GM23338 (cell line): ENCODE results near the gene TRIM37. TPM values are rescaled to one million over a fixed set of nuclear protein-coding genes. Genes with fewer than 3 reads are reported as not detected.
"Not testable (repeated sequence)": the region's sequence is repeated elsewhere in the genome, so short reads cannot be mapped to it uniquely, and the experiment has no call there.

ENCODE experiments used
- ATAC-seq: fragments of 200-7000 bp; cut with Tn5 transposase; 3 replicates; pipeline ENCODE4 v1.9.1; 2020
- DNase-seq: peaks from one replicate; pipeline ENCODE4 v3.0.0-alpha.2; 2015; ENCODE audit warnings: low spot score
- H2AFZ ChIP-seq: fragments of 200-600 bp; sonication (generic); 2 replicates; pipeline ENCODE4 v1.8.0; 2016; ENCODE audit warnings: antibody characterized with exemption, mild to moderate bottlenecking, moderate library complexity
- H3F3A ChIP-seq: fragments of 200-600 bp; sonication (generic); replicated peaks from 2 replicates; pipeline ENCODE4 v1.8.0; 2017; ENCODE audit warnings: antibody characterized with exemption, mixed run types, low read depth
- H3K27ac ChIP-seq: fragments of 200-600 bp; sonication (generic); 2 replicates; pipeline ENCODE4 v1.6.1; 2016; ENCODE audit warnings: low read depth
- H3K27me3 ChIP-seq: fragments of 200-600 bp; sonication (generic); 2 replicates; pipeline ENCODE4 v1.8.0; 2016; ENCODE audit warnings: mild to moderate bottlenecking, mixed run types, moderate library complexity; ENCODE audit not compliant: insufficient read depth
- H3K36me3 ChIP-seq: fragments of 200-600 bp; sonication (generic); 2 replicates; pipeline ENCODE4 v1.8.0; 2016; ENCODE audit warnings: mild to moderate bottlenecking; ENCODE audit not compliant: insufficient read depth
- H3K4me1 ChIP-seq: fragments of 200-600 bp; sonication (generic); 2 replicates; pipeline ENCODE4 v1.8.0; 2016; ENCODE audit warnings: mild to moderate bottlenecking, moderate library complexity; ENCODE audit not compliant: insufficient read depth
- H3K4me2 ChIP-seq: fragments of 200-600 bp; sonication (generic); 2 replicates; pipeline ENCODE4 v1.7.1; 2017; ENCODE audit warnings: mixed run types
- H3K4me3 ChIP-seq: fragments of 200-600 bp; sonication (generic); 2 replicates; pipeline ENCODE4 v1.6.1; 2016; ENCODE audit warnings: mixed run types
- H3K79me2 ChIP-seq: fragments of 200-600 bp; sonication (generic); replicated peaks from 2 replicates; pipeline ENCODE4 v1.8.0; 2017; ENCODE audit warnings: mild to moderate bottlenecking; ENCODE audit not compliant: insufficient read depth
- H3K9me2 ChIP-seq: fragments of 200-600 bp; sonication (generic); 2 replicates; pipeline ENCODE4 v1.8.0; 2017; ENCODE audit not compliant: insufficient read depth
- H4K20me1 ChIP-seq: fragments of 200-600 bp; sonication (generic); replicated peaks from 2 replicates; pipeline ENCODE4 v1.8.0; 2017; ENCODE audit warnings: mild to moderate bottlenecking; ENCODE audit not compliant: insufficient read depth
- H3K27ac Mint-ChIP-seq: 2 replicates; pipeline ENCODE4 v1.8.0; 2020; ENCODE audit warnings: inconsistent platforms, mild to moderate bottlenecking, moderate library complexity, mixed read lengths
- H3K27me3 Mint-ChIP-seq: 3 replicates; pipeline ENCODE4 v1.8.0; 2022; ENCODE audit warnings: low read depth, mild to moderate bottlenecking, moderate library complexity, mixed read lengths, inconsistent platforms; ENCODE audit not compliant: insufficient read depth, poor library complexity
- H3K36me3 Mint-ChIP-seq: 3 replicates; pipeline ENCODE4 v1.8.0; 2021; ENCODE audit warnings: low read depth, mild to moderate bottlenecking, inconsistent platforms, moderate library complexity, mixed read lengths
- H3K4me1 Mint-ChIP-seq: 3 replicates; pipeline ENCODE4 v1.8.0; 2020; ENCODE audit warnings: mild to moderate bottlenecking, inconsistent platforms, mixed read lengths
- H3K4me3 Mint-ChIP-seq: 3 replicates; pipeline ENCODE4 v1.8.0; 2021; ENCODE audit warnings: moderate library complexity, mild to moderate bottlenecking, inconsistent platforms, mixed read lengths
- H3K9me3 Mint-ChIP-seq: 3 replicates; pipeline ENCODE4 v1.8.0; 2020; ENCODE audit warnings: moderate library complexity, mild to moderate bottlenecking, inconsistent platforms, mixed read lengths
- EZH2 ChIP-seq: fragments of 200-600 bp; sonication (generic); IDR thresholded peaks from one replicate; pipeline ENCODE4 v1.8.0; 2017; ENCODE audit warnings: antibody characterized with exemption, mild to moderate bottlenecking, low read depth; ENCODE audit not compliant: unreplicated experiment
- JUNB ChIP-seq: IDR thresholded peaks from one replicate; pipeline ENCODE4 v1.6.1; 2016; ENCODE audit warnings: antibody characterized with exemption; ENCODE audit not compliant: unreplicated experiment
- POLR2AphosphoS5 ChIP-seq: IDR thresholded peaks from 2 replicates; pipeline ENCODE4 v1.6.1; 2016; ENCODE audit warnings: antibody characterized with exemption, low read depth
- STAT1 ChIP-seq: IDR thresholded peaks from one replicate; pipeline ENCODE4 v1.6.1; 2016; ENCODE audit warnings: antibody characterized with exemption; ENCODE audit not compliant: unreplicated experiment
- ZNF114 ChIP-seq: fragments of 250-450 bp; sonication (Bioruptor Pico); IDR thresholded peaks from 2 replicates; pipeline ENCODE4 v1.5.0; 2020; ENCODE audit warnings: mild to moderate bottlenecking, moderate library complexity
- polyA plus RNA-seq: library from polyadenylated mRNA; unstranded; fragments of >200 nt; fragmentation: Nextera tagmentation; extraction: Ambion mirVana; gene quantifications from 2 replicates; pipeline ENCODE4 v1.2.1, GENCODE V29; 2016
- total RNA-seq: library from RNA; depleted of rRNA; stranded (reverse); fragments of >200 nt; shearing (Covaris generic); gene quantifications from 2 replicates; pipeline ENCODE4 v1.2.3, GENCODE V29; 2014
- TF ChIP-seq, protein P1 (sequence below), 2 experiments: fragments of 200-600 bp in 1 of 2; sonication (generic) in 1 of 2; conservative IDR thresholded peaks; 2 replicates each; pipeline versions ENCODE4 v1.5.1 to v1.6.1; 2016 to 2017; ENCODE audit warnings: antibody characterized with exemption in 2 of 2, low read depth in 2 of 2, mild to moderate bottlenecking in 2 of 2, moderate library complexity in 1 of 2
- TF ChIP-seq, protein P2 (sequence below): IDR thresholded peaks from 2 replicates; pipeline ENCODE4 v1.6.1; 2016; ENCODE audit warnings: antibody characterized with exemption
- TF ChIP-seq, protein P3 (sequence below): IDR thresholded peaks from one replicate; pipeline ENCODE4 v1.6.1; 2018; ENCODE audit warnings: antibody characterized with exemption; ENCODE audit not compliant: unreplicated experiment

TRIM37 gene
- total and polyA plus RNA-seq, 2 experiments from 2014 or later = 61.1 to 71.2 TPM

DNA sequence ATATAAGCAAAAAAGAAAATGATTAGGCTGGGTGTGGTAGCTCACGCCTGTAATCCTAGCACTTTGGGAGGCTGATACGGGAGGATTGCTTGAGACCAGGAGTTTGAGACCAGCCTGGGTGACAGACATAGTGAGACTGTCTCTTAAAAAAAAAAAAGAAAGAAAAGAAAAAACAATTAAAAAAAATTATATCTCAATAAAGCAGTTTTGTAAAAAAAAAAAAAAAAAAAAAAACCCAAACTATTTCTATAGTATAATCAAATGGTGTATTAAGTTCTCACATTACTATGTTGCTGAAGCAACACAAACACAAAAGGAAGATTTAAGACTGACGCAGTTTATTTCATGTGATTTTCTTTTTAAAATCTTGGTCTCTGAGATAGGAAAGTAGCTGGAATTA is 140.5 kb downstream of the TRIM37 start (continued):
- TF ChIP-seq, protein P1, sequence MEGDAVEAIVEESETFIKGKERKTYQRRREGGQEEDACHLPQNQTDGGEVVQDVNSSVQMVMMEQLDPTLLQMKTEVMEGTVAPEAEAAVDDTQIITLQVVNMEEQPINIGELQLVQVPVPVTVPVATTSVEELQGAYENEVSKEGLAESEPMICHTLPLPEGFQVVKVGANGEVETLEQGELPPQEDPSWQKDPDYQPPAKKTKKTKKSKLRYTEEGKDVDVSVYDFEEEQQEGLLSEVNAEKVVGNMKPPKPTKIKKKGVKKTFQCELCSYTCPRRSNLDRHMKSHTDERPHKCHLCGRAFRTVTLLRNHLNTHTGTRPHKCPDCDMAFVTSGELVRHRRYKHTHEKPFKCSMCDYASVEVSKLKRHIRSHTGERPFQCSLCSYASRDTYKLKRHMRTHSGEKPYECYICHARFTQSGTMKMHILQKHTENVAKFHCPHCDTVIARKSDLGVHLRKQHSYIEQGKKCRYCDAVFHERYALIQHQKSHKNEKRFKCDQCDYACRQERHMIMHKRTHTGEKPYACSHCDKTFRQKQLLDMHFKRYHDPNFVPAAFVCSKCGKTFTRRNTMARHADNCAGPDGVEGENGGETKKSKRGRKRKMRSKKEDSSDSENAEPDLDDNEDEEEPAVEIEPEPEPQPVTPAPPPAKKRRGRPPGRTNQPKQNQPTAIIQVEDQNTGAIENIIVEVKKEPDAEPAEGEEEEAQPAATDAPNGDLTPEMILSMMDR (conservative IDR thresholded peaks at IDR 0.05; ENCODE audit: low read depth in 2 of 2) = no peak
- TF ChIP-seq, protein P2, sequence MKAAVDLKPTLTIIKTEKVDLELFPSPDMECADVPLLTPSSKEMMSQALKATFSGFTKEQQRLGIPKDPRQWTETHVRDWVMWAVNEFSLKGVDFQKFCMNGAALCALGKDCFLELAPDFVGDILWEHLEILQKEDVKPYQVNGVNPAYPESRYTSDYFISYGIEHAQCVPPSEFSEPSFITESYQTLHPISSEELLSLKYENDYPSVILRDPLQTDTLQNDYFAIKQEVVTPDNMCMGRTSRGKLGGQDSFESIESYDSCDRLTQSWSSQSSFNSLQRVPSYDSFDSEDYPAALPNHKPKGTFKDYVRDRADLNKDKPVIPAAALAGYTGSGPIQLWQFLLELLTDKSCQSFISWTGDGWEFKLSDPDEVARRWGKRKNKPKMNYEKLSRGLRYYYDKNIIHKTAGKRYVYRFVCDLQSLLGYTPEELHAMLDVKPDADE = no peak
- TF ChIP-seq STAT1 = no peak
- TF ChIP-seq POLR2AphosphoS5 = no peak

DNA sequence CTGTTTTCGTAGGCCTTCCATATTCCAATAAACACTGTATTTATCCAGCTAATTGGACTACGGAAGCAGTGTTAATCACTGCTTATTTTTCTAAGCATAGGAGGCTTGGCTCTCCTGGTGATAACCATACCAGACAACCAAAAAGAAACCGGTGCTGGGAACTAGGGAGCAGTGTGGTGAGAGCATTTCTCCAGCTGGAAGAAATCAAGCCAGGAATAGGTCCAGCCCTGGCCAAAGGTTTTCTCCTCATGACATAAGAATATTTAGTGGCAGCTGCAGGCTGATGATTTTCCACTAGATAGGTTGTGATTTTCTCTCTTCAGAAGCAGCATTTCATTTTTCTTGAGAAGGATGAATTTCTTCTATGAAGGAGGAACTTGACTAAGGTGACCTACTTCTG is 141.5 kb downstream of the TRIM37 start:
- no peaks in the 10 kb centered on the region for H3K36me3 ChIP-seq
- no peaks in the 10 kb centered on the region for H3K36me3 Mint-ChIP-seq

DNA sequence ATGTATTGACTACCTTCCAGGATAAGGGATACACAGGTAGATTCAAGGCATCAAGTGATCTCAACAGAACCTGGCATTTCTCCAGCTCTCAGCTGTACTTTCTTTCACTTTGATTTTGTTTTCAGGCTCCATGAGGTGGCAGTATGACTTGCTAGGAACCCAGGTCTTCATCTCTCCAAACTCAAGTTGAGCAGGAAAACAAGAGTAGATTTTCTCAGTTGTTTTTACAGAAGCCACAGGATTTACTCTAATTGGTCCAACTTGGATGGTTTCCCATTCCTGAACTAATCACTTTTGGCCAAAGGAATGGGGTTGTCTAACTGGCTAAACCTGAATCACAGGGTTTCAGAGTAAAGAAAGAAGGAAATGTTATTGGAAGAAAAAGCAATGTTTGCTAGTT is 146.6 kb downstream of the TRIM37 start:
- Mint-ChIP-seq H3K27me3 (no peaks in the 10 kb centered on the region), H3K4me3 (no peak overlapping the region), H3K4me1 (peaks cover 4% of the 10 kb centered on the region; the same call in 2 of the 3 replicates), H3K36me3 (no peaks in the 10 kb centered on the region), H3K9me3 (no peaks in the 10 kb centered on the region), H3K27ac (0 out of 2 replicates have a peak overlapping the region, but pooled peaks have one; percentile 40)
- Histone ChIP-seq H2AFZ (no peak overlapping the region), H3K4me1 (peaks cover under 1% of the 10 kb centered on the region), H3K36me3 (no peaks in the 10 kb centered on the region), H3F3A (no peaks in the 10 kb centered on the region), H4K20me1 (no peaks in the 10 kb centered on the region), H3K27me3 (no peaks in the 10 kb centered on the region), H3K9me2 (no peaks in the 10 kb centered on the region), H3K4me3 (no peak overlapping the region), H3K79me2 (no peaks in the 10 kb centered on the region), H3K4me2 (no peak overlapping the region), H3K27ac (0 out of 2 replicates have a peak overlapping the region, but pooled peaks have one; percentile 7)
- DNase-seq (peak; percentile 50), ATAC-seq (peak; percentile 73)
- TF ChIP-seq, protein P1 (conservative IDR thresholded peaks at IDR 0.05; ENCODE audit: low read depth in 2 of 2) = peak; percentile 40 to 51
- TF ChIP-seq, protein P3, sequence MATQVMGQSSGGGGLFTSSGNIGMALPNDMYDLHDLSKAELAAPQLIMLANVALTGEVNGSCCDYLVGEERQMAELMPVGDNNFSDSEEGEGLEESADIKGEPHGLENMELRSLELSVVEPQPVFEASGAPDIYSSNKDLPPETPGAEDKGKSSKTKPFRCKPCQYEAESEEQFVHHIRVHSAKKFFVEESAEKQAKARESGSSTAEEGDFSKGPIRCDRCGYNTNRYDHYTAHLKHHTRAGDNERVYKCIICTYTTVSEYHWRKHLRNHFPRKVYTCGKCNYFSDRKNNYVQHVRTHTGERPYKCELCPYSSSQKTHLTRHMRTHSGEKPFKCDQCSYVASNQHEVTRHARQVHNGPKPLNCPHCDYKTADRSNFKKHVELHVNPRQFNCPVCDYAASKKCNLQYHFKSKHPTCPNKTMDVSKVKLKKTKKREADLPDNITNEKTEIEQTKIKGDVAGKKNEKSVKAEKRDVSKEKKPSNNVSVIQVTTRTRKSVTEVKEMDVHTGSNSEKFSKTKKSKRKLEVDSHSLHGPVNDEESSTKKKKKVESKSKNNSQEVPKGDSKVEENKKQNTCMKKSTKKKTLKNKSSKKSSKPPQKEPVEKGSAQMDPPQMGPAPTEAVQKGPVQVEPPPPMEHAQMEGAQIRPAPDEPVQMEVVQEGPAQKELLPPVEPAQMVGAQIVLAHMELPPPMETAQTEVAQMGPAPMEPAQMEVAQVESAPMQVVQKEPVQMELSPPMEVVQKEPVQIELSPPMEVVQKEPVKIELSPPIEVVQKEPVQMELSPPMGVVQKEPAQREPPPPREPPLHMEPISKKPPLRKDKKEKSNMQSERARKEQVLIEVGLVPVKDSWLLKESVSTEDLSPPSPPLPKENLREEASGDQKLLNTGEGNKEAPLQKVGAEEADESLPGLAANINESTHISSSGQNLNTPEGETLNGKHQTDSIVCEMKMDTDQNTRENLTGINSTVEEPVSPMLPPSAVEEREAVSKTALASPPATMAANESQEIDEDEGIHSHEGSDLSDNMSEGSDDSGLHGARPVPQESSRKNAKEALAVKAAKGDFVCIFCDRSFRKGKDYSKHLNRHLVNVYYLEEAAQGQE = no peak
- no peak for TF ChIP-seq ZNF114

More for the DNA sequence above, 141.5 kb downstream of the TRIM37 start:
- H3K4me1 Mint-ChIP-seq = peaks cover 33% of the 10 kb centered on the region
- H3K9me3 Mint-ChIP-seq = no peaks in the 10 kb centered on the region
- no peak; the same call in 2 of the 3 replicates for ATAC-seq
- H3K4me3 Mint-ChIP-seq = no peak overlapping the region
- Histone ChIP-seq H3K4me1 (peaks cover 30% of the 10 kb centered on the region), H2AFZ (peak overlapping the region; percentile 52; the same call in 1 of the 2 replicates), H3F3A (no peaks in the 10 kb centered on the region; the same call in 1 of the 2 replicates), H3K79me2 (no peaks in the 10 kb centered on the region), H3K9me2 (no peaks in the 10 kb centered on the region), H3K4me3 (0 out of 2 replicates have a peak overlapping the region, but pooled peaks have one; percentile 24), H4K20me1 (no peaks in the 10 kb centered on the region), H3K27me3 (no peaks in the 10 kb centered on the region), H3K27ac (peak overlapping the region; percentile 91), H3K4me2 (peak overlapping the region; percentile 65)
- no peaks in the 10 kb centered on the region for H3K27me3 Mint-ChIP-seq
- H3K27ac Mint-ChIP-seq = no peak overlapping the region
- TF ChIP-seq EZH2 (no peak), JUNB (no peak), STAT1 (no peak)
- no peak for DNase-seq

DNA sequence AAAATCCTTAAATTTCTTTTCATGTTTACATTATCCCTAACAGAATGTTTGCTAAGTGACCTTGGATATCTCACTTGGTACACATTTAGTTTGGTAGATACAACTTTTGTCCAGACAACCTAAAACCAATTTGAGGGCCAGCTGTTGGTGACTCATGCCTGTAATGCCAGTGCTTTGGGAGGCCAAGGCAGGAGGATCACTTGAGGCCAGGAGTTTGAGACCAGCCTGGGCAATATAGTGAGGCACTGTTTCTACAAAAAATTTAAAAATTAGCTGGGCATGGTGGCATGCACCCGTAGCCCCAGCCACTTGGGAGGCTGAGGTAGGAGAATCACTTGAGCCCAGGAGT is 149.0 kb downstream of the TRIM37 start:
- H3K36me3 ChIP-seq, H3K36me3 Mint-ChIP-seq, H3K4me3 Mint-ChIP-seq, ATAC-seq, H3K4me2 ChIP-seq, H3K4me3 ChIP-seq, H3K9me2 ChIP-seq, H2AFZ ChIP-seq, DNase-seq, H3K4me1 Mint-ChIP-seq, H3K27ac Mint-ChIP-seq, H3K9me3 Mint-ChIP-seq, H3K27me3 ChIP-seq, H4K20me1 ChIP-seq, H3K27ac ChIP-seq, H3K4me1 ChIP-seq, H3F3A ChIP-seq, H3K79me2 ChIP-seq, H3K27me3 Mint-ChIP-seq: not testable (repeated sequence)
